VCaP (cell line): ENCODE measurements around the gene MNS1.
"Not testable (repeated sequence)": the region's sequence is repeated elsewhere in the genome, so short reads cannot be mapped to it uniquely, and the experiment has no call there.

Experiments
- H3K27ac ChIP-seq: fragments of 450-650 bp; 2 replicates; pipeline ENCODE4 v1.5.1; 2017
- CTCF ChIP-seq: fragments of 450-650 bp; conservative IDR thresholded peaks from 2 replicates; pipeline ENCODE4 v1.5.1; 2017; ENCODE audit warnings: mild to moderate bottlenecking, moderate library complexity

The MNS1 gene

GRCh38 chr15:56425976-56426375 is 39.0 kb downstream of the MNS1 start:
- TF ChIP-seq CTCF, result no peak
- H3K27ac ChIP-seq, result no peak overlapping the region

- no peak overlapping the region for H3K27ac ChIP-seq
- no peak for TF ChIP-seq CTCF
Observed at GRCh38 chr15:56425276-56425675, 39.7 kb downstream of the MNS1 start.

DNA sequence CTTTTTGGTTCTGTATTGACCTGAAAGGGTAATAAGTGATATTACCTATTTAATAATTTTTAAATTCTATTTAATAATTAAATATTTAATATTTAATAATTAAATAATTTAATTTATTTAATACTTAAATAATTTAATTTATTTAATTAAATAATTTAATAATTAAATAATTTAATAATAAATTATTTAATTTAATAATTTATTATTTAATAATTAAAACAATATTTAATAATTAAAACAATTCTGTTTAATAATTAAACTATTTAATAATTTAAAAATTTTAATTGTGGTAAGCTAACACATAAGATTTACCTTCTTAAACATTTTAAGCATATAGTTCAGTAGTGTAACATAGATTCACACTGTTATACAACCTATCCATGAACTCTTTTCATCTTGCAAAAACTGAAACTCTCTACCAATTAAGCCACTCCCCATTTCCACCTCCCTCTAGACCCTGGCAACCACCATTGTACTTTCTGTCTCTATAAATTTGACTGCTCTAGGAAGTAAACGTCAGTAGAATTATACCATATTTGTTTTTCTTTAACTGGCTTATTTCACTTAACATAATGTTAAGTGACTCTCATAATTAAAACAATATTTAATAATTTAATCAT is 51.7 kb downstream of the MNS1 start:
- H3K27ac ChIP-seq, result not testable (repeated sequence)

DNA sequence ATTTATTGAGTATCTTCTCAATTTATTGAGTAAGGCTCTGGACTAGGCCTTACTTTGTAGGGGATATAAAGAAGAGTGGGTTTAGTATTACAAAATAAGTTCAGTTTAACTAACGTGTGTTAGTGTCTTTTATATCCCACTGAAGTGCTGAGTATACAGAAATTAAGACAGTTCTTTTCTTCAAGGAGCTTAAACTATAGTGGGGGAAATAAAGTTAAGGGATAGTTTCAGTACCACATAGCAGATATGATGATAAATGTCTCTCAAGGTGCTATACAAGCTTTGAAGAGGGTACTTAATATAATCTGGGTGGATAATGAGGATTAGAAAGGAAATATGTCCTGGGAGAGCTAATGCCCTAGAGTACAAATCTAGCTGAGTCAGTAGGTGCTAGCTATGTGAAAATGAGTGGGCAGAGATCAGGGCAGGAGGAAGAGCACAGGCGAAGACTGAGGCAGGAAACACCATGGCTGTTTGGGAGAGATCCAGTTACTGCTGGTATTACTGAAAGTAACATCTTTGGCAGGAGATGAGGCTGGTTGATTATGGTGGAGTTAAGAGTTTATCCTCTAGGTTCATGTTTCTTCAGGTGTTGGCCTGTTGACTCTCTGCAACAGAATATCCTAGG is 53.7 kb downstream of the MNS1 start:
- TF ChIP-seq CTCF, result no peak

DNA sequence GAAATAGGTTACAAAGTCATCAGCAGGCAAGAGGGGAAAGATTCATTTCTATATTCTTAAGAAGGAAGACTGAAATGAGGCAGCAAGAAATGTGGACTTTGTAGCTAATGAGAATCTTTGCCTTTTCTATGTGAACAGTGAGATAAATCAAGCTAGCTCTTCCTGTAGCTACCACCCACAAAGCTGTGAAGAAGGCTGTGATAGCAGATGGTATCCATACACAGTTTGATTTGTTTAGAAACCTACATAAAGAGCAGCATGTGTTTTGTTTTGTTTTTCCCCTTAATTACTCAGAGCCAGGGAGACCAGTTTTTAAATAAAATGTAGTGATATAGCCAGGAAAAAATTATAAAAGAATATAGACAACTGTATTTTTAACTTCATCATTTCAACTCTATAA is 54.2 kb downstream of the MNS1 start:
- TF ChIP-seq CTCF, result no peak
- no peak overlapping the region for H3K27ac ChIP-seq

More for the DNA sequence above, 53.7 kb downstream of the MNS1 start:
- H3K27ac ChIP-seq, result no peak overlapping the region

GRCh38 chr15:56399209-56399608 is 65.7 kb downstream of the MNS1 start:
- not testable (repeated sequence) for H3K27ac ChIP-seq

- not testable (repeated sequence) for H3K27ac ChIP-seq
Observed at GRCh38 chr15:56397325-56397724, 67.6 kb downstream of the MNS1 start.

- H3K27ac ChIP-seq, result no peak overlapping the region
- TF ChIP-seq CTCF, result no peak
Observed at GRCh38 chr15:56394909-56395308, 70.0 kb downstream of the MNS1 start.

- no peak overlapping the region for H3K27ac ChIP-seq
- TF ChIP-seq CTCF, result no peak
Observed at GRCh38 chr15:56393277-56393676, 71.7 kb downstream of the MNS1 start.
